SU-DHL-6 (cell line): ENCODE data around the gene CYB5A.

Experiments used
- EZH2phosphoT487 ChIP-seq: fragments of 200-600 bp; sonication (generic), shearing (Covaris generic); conservative IDR thresholded peaks from 2 replicates; pipeline ENCODE4 v1.6.1; 2018; ENCODE audit warnings: mild to moderate bottlenecking, antibody characterized with exemption, low read length, moderate library complexity, mixed read lengths
- TF ChIP-seq, protein P1 (sequence below): fragments of 200-600 bp; sonication (generic); IDR thresholded peaks from one replicate; pipeline ENCODE4 v1.5.1; 2017; ENCODE audit warnings: antibody characterized with exemption, mild to moderate bottlenecking, low read length, moderate library complexity; ENCODE audit not compliant: insufficient read depth, poor library complexity, severe bottlenecking

DNA sequence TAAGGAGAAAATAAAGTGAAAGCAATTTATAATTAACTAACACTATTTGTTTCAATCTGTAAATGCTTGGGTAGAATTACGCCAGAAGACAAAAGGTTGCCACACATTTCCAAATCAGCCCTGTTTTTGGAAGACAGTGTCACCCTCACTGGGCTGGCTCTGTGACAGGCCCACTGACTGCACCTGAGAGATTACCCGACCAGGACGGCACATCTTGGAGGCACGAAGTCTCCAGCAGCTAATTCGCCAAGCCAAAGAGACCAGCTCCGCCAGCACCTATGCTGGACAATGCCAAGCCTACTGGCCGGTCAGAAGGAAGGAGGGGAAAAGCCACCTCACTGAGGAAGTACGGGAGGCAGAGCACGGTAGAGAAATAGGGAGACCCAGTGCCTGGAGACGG is 61.9 kb downstream of the CYB5A start:
- TF ChIP-seq, protein P1, sequence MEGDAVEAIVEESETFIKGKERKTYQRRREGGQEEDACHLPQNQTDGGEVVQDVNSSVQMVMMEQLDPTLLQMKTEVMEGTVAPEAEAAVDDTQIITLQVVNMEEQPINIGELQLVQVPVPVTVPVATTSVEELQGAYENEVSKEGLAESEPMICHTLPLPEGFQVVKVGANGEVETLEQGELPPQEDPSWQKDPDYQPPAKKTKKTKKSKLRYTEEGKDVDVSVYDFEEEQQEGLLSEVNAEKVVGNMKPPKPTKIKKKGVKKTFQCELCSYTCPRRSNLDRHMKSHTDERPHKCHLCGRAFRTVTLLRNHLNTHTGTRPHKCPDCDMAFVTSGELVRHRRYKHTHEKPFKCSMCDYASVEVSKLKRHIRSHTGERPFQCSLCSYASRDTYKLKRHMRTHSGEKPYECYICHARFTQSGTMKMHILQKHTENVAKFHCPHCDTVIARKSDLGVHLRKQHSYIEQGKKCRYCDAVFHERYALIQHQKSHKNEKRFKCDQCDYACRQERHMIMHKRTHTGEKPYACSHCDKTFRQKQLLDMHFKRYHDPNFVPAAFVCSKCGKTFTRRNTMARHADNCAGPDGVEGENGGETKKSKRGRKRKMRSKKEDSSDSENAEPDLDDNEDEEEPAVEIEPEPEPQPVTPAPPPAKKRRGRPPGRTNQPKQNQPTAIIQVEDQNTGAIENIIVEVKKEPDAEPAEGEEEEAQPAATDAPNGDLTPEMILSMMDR = no peak
- TF ChIP-seq EZH2phosphoT487 = no peak
